GM12878 (cell line): Measurements from ENCODE around the gene ELN. TPM values are rescaled to one million over a fixed set of nuclear protein-coding genes. Genes with fewer than 3 reads are reported as not detected.

ENCODE experiments used
- BACH1 ChIP-seq: fragments of 450-650 bp; IDR thresholded peaks from 2 replicates; pipeline ENCODE4 v1.6.1; 2017; ENCODE audit warnings: mild to moderate bottlenecking, borderline replicate concordance
- BCL11A ChIP-seq: IDR thresholded peaks from 2 replicates; pipeline ENCODE4 v1.6.1; 2011; ENCODE audit warnings: low read depth, low read length
- CREB1 ChIP-seq: IDR thresholded peaks from 2 replicates; pipeline ENCODE4 v1.6.1; 2012; ENCODE audit warnings: low read depth, mild to moderate bottlenecking, inconsistent platforms
- HCFC1 ChIP-seq: fragments of 150-350 bp; IDR thresholded peaks from 2 replicates; pipeline ENCODE4 v1.6.1; 2014; ENCODE audit warnings: low read length
- HDAC2 ChIP-seq: fragments of 200-600 bp; sonication (generic); IDR thresholded peaks from 2 replicates; pipeline ENCODE4 v1.6.1; 2017
- JUNB ChIP-seq: IDR thresholded peaks from 2 replicates; pipeline ENCODE4 v1.6.1; 2016; ENCODE audit warnings: antibody characterized with exemption, mild to moderate bottlenecking
- KAT2A ChIP-seq: conservative IDR thresholded peaks from 2 replicates; pipeline ENCODE4 v1.6.1; 2011; ENCODE audit warnings: low read depth, low read length; ENCODE audit not compliant: control insufficient read depth
- MEF2A ChIP-seq: IDR thresholded peaks from 2 replicates; pipeline ENCODE4 v1.6.1; 2011; ENCODE audit warnings: low read depth, mild to moderate bottlenecking, low read length, moderate library complexity; ENCODE audit not compliant: insufficient read depth
- NFYA ChIP-seq: IDR thresholded peaks from 2 replicates; pipeline ENCODE4 v1.6.1; 2011; ENCODE audit warnings: low read depth, mild to moderate bottlenecking, low read length, improper control_type of control experiment, borderline replicate concordance
- NR2C1 ChIP-seq: fragments of 450-650 bp; IDR thresholded peaks from 2 replicates; pipeline ENCODE4 v1.6.1; 2017; ENCODE audit warnings: antibody characterized with exemption, mild to moderate bottlenecking, moderate library complexity
- RAD51 ChIP-seq: fragments of 450-650 bp; IDR thresholded peaks from 2 replicates; pipeline ENCODE4 v1.6.1; 2016; ENCODE audit warnings: moderate library complexity, mild to moderate bottlenecking, inconsistent platforms
- RELB ChIP-seq: fragments of 450-650 bp; IDR thresholded peaks from 2 replicates; pipeline ENCODE4 v1.6.1; 2017; ENCODE audit warnings: low read depth, mild to moderate bottlenecking, moderate library complexity
- SP1 ChIP-seq: IDR thresholded peaks from one replicate; pipeline ENCODE4 v1.6.1; 2011; ENCODE audit warnings: low read depth, low read length
- SPI1 ChIP-seq: IDR thresholded peaks from 2 replicates; pipeline ENCODE4 v1.6.1; 2011; ENCODE audit warnings: low read depth, mild to moderate bottlenecking, low read length, moderate library complexity, borderline replicate concordance; ENCODE audit not compliant: insufficient read depth
- SREBF1 ChIP-seq: IDR thresholded peaks from 2 replicates; pipeline ENCODE4 v1.6.1; 2012; ENCODE audit warnings: mild to moderate bottlenecking, low read length
- SREBF2 ChIP-seq: IDR thresholded peaks from 2 replicates; pipeline ENCODE4 v1.6.1; 2012; ENCODE audit warnings: mild to moderate bottlenecking, low read length
- TARDBP ChIP-seq: IDR thresholded peaks from 2 replicates; pipeline ENCODE4 v1.6.1; 2016; ENCODE audit warnings: borderline replicate concordance
- ZBED1 ChIP-seq: IDR thresholded peaks from 2 replicates; pipeline ENCODE4 v1.6.1; 2016; ENCODE audit warnings: borderline replicate concordance
- polyA plus RNA-seq, 11 experiments: library from polyadenylated mRNA; depleted of rRNA in 4 of 11; unstranded in 6 of 11; stranded (reverse) in 5 of 11; fragments of >200 nt; fragmentation: Nextera tagmentation in 4 of 11; fragmentation: Illumina TruSeq in 1 of 11; extraction: Ambion mirVana in 4 of 11; extraction: Trizol in 1 of 11; gene quantifications; 1 replicate in 1 of 11; 2 replicates in 10 of 11; pipeline versions ENCODE4 v1.2.1 to v1.2.3, GENCODE V29; 2011 to 2016; ENCODE audit warnings: inconsistent platforms in 2 of 11, missing spikeins in 2 of 11, low read depth in 1 of 11
- total RNA-seq, 4 experiments: library from RNA; depleted of rRNA in 3 of 4; stranded (reverse); fragments of >200 nt in 3 of 4; fragmentation: Illumina TruSeq in 1 of 4; extraction: Trizol in 1 of 4; gene quantifications; 2 replicates each; pipeline versions ENCODE4 v1.2.1 to v1.2.3, GENCODE V29; 2013 to 2021
- TF ChIP-seq, protein P1 (sequence below): fragments of 450-650 bp; IDR thresholded peaks from 2 replicates; pipeline ENCODE4 v1.6.1; 2014; ENCODE audit warnings: mild to moderate bottlenecking
- TF ChIP-seq, protein P2 (sequence below): fragments of 450-650 bp; formaldehyde crosslinking; IDR thresholded peaks from 2 replicates; pipeline ENCODE4 v1.4.0; 2022; ENCODE audit warnings: mild to moderate bottlenecking, moderate library complexity
- TF ChIP-seq, protein P3 (sequence below): fragments of 450-650 bp; IDR thresholded peaks from 2 replicates; pipeline ENCODE4 v1.6.1; 2017; ENCODE audit warnings: mild to moderate bottlenecking, moderate library complexity

ELN gene
- total and polyA plus RNA-seq, 10 of the 15 experiments (the other 5 are each of a cell fraction or from before 2014, with no cell fraction given) = 0.08 to 0.27 (median 0.23) TPM; not detected in 7

DNA sequence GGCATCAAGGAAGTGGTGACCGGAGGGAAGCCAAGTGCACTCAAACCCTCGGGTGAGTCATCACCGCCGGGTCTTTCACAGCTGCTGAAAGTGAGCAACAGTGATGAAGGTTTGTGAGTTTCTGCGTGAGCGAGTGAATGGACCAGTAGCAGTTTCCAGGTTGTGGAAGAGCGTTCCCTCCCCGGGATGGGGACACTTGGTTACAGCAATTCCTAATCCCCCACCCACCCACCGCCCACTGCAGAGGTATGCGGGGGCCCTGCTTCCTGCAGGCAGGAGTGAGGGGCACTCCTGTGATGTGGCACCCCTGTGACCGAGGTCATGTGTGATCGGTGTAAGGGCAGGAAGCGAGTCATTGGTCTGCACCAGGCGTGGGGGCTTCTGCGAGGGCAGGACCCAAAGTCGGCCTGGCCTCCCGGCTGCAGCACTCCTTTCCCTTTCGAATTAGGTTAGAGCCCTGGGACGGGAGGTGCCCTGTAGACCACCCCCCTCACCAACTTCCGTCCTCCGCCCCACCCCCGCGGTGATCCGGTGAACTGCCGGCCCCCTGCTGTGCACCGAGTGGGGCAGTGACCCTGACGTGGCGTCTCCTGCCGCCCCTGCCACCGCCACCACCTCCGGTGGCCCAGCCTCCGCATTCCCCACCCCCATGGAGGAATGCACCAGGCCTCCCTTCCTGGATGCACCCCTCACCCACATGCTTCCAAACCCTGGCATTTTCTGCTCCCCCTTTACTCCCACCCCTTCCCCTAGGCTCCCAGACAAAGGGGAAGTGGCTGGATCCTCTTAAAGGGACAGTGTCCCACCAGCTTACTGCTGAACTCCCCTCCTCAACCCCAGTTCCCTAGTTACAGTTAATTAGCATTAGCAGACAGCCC lies 66.5 kb downstream of the ELN start (continued):
- TF ChIP-seq ZBED1 = peak; percentile 38; the same call in 1 of the 2 replicates
- no peak for TF ChIP-seq MEF2A
- no peak for TF ChIP-seq SREBF2
- TF ChIP-seq BCL11A = 0 out of 2 replicates have a peak, but pooled peaks have one; percentile 27
- TF ChIP-seq JUNB = peak; percentile 61
- no peak for TF ChIP-seq BACH1
- no peak for TF ChIP-seq TARDBP
- TF ChIP-seq HDAC2 = no peak
- peak; percentile 89; the same call in 1 of the 2 replicates for TF ChIP-seq SPI1
- 0 out of 2 replicates have a peak, but pooled peaks have one; percentile 22 for TF ChIP-seq NR2C1
- TF ChIP-seq SREBF1 = no peak
- TF ChIP-seq HCFC1 = no peak
- TF ChIP-seq SP1 = no peak
- 0 out of 2 replicates have a peak, but pooled peaks have one; percentile 20 for TF ChIP-seq CREB1
- TF ChIP-seq NFYA = no peak
- TF ChIP-seq, protein P1, sequence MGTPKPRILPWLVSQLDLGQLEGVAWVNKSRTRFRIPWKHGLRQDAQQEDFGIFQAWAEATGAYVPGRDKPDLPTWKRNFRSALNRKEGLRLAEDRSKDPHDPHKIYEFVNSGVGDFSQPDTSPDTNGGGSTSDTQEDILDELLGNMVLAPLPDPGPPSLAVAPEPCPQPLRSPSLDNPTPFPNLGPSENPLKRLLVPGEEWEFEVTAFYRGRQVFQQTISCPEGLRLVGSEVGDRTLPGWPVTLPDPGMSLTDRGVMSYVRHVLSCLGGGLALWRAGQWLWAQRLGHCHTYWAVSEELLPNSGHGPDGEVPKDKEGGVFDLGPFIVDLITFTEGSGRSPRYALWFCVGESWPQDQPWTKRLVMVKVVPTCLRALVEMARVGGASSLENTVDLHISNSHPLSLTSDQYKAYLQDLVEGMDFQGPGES = no peak
- TF ChIP-seq RAD51 = no peak
- TF ChIP-seq KAT2A = no peak
- TF ChIP-seq, protein P2, sequence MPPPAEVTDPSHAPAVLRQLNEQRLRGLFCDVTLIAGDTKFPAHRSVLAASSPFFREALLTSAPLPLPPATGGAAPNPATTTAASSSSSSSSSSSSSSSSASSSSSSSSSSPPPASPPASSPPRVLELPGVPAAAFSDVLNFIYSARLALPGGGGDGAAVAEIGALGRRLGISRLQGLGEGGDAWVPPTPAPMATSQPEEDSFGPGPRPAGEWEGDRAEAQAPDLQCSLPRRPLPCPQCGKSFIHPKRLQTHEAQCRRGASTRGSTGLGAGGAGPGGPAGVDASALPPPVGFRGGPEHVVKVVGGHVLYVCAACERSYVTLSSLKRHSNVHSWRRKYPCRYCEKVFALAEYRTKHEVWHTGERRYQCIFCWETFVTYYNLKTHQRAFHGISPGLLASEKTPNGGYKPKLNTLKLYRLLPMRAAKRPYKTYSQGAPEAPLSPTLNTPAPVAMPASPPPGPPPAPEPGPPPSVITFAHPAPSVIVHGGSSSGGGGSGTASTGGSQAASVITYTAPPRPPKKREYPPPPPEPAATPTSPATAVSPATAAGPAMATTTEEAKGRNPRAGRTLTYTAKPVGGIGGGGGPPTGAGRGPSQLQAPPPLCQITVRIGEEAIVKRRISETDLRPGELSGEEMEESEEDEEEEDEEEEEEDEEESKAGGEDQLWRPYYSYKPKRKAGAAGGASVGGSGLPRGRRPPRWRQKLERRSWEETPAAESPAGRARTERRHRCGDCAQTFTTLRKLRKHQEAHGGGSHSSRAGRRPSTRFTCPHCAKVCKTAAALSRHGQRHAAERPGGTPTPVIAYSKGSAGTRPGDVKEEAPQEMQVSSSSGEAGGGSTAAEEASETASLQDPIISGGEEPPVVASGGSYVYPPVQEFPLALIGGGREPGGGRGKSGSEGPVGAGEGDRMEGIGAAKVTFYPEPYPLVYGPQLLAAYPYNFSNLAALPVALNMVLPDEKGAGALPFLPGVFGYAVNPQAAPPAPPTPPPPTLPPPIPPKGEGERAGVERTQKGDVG (CRISPR knock-in tag) = no peak
- TF ChIP-seq, protein P3, sequence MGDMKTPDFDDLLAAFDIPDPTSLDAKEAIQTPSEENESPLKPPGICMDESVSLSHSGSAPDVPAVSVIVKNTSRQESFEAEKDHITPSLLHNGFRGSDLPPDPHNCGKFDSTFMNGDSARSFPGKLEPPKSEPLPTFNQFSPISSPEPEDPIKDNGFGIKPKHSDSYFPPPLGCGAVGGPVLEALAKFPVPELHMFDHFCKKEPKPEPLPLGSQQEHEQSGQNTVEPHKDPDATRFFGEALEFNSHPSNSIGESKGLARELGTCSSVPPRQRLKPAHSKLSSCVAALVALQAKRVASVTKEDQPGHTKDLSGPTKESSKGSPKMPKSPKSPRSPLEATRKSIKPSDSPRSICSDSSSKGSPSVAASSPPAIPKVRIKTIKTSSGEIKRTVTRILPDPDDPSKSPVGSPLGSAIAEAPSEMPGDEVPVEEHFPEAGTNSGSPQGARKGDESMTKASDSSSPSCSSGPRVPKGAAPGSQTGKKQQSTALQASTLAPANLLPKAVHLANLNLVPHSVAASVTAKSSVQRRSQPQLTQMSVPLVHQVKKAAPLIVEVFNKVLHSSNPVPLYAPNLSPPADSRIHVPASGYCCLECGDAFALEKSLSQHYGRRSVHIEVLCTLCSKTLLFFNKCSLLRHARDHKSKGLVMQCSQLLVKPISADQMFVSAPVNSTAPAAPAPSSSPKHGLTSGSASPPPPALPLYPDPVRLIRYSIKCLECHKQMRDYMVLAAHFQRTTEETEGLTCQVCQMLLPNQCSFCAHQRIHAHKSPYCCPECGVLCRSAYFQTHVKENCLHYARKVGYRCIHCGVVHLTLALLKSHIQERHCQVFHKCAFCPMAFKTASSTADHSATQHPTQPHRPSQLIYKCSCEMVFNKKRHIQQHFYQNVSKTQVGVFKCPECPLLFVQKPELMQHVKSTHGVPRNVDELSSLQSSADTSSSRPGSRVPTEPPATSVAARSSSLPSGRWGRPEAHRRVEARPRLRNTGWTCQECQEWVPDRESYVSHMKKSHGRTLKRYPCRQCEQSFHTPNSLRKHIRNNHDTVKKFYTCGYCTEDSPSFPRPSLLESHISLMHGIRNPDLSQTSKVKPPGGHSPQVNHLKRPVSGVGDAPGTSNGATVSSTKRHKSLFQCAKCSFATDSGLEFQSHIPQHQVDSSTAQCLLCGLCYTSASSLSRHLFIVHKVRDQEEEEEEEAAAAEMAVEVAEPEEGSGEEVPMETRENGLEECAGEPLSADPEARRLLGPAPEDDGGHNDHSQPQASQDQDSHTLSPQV = no peak
- TF ChIP-seq RELB = peak; percentile 25; the same call in 1 of the 2 replicates
